Upper lobe of right lung (tissue), 1 donor: Measurements from ENCODE around the gene DCC. TPM values are rescaled to one million over a fixed set of nuclear protein-coding genes. Genes with fewer than 3 reads are reported as not detected.

Experiments
- ATAC-seq: fragments of 200-7000 bp; cut with Tn5 transposase; one replicate; pipeline ENCODE4 v1.9.1; 2020; ENCODE audit warnings: mild to moderate bottlenecking, moderate library complexity
- DNase-seq: peaks from one replicate; pipeline ENCODE4 v3.0.0-alpha.2; 2020
- H3K27ac ChIP-seq: fragments of 200-600 bp; one replicate; pipeline ENCODE4 v1.8.0; 2022
- H3K27me3 ChIP-seq: fragments of 200-600 bp; one replicate; pipeline ENCODE4 v1.8.0; 2022; ENCODE audit warnings: mild to moderate bottlenecking
- H3K36me3 ChIP-seq: fragments of 200-600 bp; one replicate; pipeline ENCODE4 v1.8.0; 2022
- H3K4me1 ChIP-seq: fragments of 200-600 bp; one replicate; pipeline ENCODE4 v1.8.0; 2022
- H3K4me3 ChIP-seq: fragments of 200-600 bp; one replicate; pipeline ENCODE4 v1.8.0; 2022; ENCODE audit warnings: mild to moderate bottlenecking
- H3K9me3 ChIP-seq: fragments of 200-600 bp; one replicate; pipeline ENCODE4 v1.8.0; 2022
- intact Hi-C: fragments of 100-400 bp; cut with DNase I; formaldehyde crosslinking; loops from one replicate; pipeline ENCODE4 v1.11.0; 2022
- total RNA-seq: library from RNA; stranded (reverse); fragmentation: NEBNext Ultra II Directional; extraction: Animal tissue kit (Norgen Biotek cat#: 25700); gene quantifications from one replicate; pipeline ENCODE4 v1.2.1, GENCODE V29; 2021
- TF ChIP-seq, protein P1 (sequence below): fragments of 200-600 bp; IDR thresholded peaks from one replicate; pipeline ENCODE4 v1.8.0; 2022; ENCODE audit warnings: antibody characterized with exemption
- donor health status: DM: no; HTN: yes; CAD: no; lungs with severe emphysema.

DCC gene
- total RNA-seq, 1 donor from 2014 or later: 7.1 TPM

DNA sequence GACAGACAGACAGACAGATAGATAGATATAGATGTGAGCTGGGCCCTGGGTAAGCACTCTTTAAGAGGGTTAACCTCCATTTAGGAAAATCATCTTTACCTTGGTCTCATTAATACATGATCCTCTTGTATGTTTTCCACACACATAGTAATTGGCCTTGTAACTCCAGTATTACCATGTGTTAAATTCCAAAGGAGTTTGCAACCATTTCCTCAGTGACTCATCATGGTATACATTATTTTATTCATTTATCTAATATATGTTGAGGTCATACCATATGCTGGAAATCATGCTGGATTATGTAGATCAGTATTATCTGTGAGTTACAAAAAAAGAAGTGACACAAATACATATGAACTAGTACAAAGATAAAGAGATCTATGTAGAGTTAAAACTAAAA, 504.3 kb downstream of the DCC start:
- Histone ChIP-seq H3K27ac (no peak overlapping the region), H3K9me3 (no peaks in the 10 kb centered on the region), H3K4me3 (no peak overlapping the region), H3K36me3 (no peaks in the 10 kb centered on the region), H3K27me3 (no peaks in the 10 kb centered on the region), H3K4me1 (no peaks in the 10 kb centered on the region)
- ATAC-seq (no peak), DNase-seq (no peak)
- TF ChIP-seq, protein P1, sequence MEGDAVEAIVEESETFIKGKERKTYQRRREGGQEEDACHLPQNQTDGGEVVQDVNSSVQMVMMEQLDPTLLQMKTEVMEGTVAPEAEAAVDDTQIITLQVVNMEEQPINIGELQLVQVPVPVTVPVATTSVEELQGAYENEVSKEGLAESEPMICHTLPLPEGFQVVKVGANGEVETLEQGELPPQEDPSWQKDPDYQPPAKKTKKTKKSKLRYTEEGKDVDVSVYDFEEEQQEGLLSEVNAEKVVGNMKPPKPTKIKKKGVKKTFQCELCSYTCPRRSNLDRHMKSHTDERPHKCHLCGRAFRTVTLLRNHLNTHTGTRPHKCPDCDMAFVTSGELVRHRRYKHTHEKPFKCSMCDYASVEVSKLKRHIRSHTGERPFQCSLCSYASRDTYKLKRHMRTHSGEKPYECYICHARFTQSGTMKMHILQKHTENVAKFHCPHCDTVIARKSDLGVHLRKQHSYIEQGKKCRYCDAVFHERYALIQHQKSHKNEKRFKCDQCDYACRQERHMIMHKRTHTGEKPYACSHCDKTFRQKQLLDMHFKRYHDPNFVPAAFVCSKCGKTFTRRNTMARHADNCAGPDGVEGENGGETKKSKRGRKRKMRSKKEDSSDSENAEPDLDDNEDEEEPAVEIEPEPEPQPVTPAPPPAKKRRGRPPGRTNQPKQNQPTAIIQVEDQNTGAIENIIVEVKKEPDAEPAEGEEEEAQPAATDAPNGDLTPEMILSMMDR: no peak
- intact Hi-C loops: no loop called here

GRCh38 chr18:52845036-52845435, 505.0 kb downstream of the DCC start:
- Histone ChIP-seq H3K36me3 (no peaks in the 10 kb centered on the region), H3K4me3 (no peak overlapping the region), H3K9me3 (no peaks in the 10 kb centered on the region), H3K27me3 (no peaks in the 10 kb centered on the region), H3K27ac (no peak overlapping the region), H3K4me1 (no peaks in the 10 kb centered on the region)
- TF ChIP-seq, protein P1: no peak
- DNase-seq: no peak
- intact Hi-C loops: no loop called here
- no peak for ATAC-seq

GRCh38 chr18:52850031-52850560, 510.1 kb downstream of the DCC start:
- Histone ChIP-seq H3K9me3 (no peaks in the 10 kb centered on the region), H3K27me3 (no peaks in the 10 kb centered on the region), H3K36me3 (no peaks in the 10 kb centered on the region), H3K4me1 (no peaks in the 10 kb centered on the region), H3K4me3 (no peak overlapping the region), H3K27ac (no peak overlapping the region)
- TF ChIP-seq, protein P1: no peak
- no peak for ATAC-seq
- no peak for DNase-seq
- intact Hi-C loops: no loop called here

- Histone ChIP-seq H3K9me3 (no peaks in the 10 kb centered on the region), H3K27me3 (no peaks in the 10 kb centered on the region), H3K36me3 (no peaks in the 10 kb centered on the region), H3K27ac (no peak overlapping the region), H3K4me3 (no peak overlapping the region), H3K4me1 (no peaks in the 10 kb centered on the region)
- TF ChIP-seq, protein P1: no peak
- ATAC-seq (no peak), DNase-seq (no peak)
- intact Hi-C loops: no loop called here
These were observed 521.6 kb downstream of the DCC start for GRCh38 chr18:52861558-52861957.

DNA sequence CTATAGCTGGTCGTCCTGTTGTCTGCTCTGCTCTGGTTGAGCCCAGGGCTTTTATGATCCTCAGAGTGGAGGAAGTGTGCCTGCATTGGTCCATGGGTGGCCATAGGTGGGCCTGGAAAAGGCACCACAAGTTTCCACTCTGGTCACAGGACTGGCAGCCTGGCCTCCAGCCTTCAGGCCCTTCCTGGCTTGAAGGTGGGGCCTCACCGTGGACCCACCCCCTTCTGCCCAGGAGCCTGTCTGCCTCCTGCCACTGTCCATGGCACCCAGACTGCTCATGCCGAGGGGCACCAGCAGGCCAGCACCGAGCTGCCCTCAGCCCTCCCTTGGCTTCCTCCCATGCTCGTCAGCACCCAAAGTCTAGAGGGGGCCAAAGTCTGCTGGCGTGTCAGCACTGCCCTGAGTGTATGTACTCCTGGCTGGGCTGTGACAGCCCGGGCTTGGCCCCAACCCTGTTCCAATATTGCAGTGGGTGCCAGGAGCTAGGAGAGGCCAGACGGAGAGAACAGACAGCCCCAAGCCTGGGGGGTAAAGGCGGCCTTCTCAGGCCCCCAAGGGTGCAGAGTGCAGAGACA, 529.4 kb downstream of the DCC start:
- Histone ChIP-seq H3K4me3 (no peak overlapping the region), H3K4me1 (no peaks in the 10 kb centered on the region), H3K9me3 (no peaks in the 10 kb centered on the region), H3K27me3 (no peaks in the 10 kb centered on the region), H3K36me3 (no peaks in the 10 kb centered on the region), H3K27ac (no peak overlapping the region)
- intact Hi-C loops: no loop called here
- TF ChIP-seq, protein P1: no peak
- peak; percentile 41 for ATAC-seq
- no peak for DNase-seq
